22Rv1 (cell line): ENCODE measurements around the gene GALNT17.

Experiments used
- ZFX ChIP-seq: fragments of 450-650 bp; IDR thresholded peaks from 2 replicates; pipeline ENCODE4 v1.6.1; 2017; ENCODE audit warnings: antibody characterized with exemption, borderline replicate concordance
- TF ChIP-seq, protein P1 (sequence below): fragments of 450-650 bp; IDR thresholded peaks from 2 replicates; pipeline ENCODE4 v1.5.1; 2017; ENCODE audit warnings: mild to moderate bottlenecking

DNA sequence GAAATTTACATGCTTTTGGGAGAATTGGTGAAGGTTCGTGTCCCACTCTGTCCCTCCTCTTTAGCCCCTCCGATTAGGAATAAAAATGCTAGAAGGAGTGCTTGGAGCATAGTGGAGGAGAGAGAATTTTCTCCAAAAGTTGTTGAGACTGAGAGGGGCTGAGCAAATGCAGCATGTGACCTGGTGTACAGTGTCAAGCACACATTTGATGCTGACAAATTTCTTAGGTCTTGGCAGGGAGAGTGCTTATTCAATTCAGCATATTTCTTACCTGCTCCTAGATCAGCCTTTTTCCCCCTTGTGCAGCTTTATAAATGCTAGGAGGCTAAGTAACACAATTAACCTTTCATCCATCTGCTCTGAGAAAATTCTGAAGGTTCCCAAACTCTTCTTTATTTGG lies 189.0 kb downstream of the GALNT17 start:
- TF ChIP-seq, protein P1, sequence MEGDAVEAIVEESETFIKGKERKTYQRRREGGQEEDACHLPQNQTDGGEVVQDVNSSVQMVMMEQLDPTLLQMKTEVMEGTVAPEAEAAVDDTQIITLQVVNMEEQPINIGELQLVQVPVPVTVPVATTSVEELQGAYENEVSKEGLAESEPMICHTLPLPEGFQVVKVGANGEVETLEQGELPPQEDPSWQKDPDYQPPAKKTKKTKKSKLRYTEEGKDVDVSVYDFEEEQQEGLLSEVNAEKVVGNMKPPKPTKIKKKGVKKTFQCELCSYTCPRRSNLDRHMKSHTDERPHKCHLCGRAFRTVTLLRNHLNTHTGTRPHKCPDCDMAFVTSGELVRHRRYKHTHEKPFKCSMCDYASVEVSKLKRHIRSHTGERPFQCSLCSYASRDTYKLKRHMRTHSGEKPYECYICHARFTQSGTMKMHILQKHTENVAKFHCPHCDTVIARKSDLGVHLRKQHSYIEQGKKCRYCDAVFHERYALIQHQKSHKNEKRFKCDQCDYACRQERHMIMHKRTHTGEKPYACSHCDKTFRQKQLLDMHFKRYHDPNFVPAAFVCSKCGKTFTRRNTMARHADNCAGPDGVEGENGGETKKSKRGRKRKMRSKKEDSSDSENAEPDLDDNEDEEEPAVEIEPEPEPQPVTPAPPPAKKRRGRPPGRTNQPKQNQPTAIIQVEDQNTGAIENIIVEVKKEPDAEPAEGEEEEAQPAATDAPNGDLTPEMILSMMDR, result no peak
- TF ChIP-seq ZFX, result no peak
